GM12864 (cell line): Measurements from ENCODE around the gene MGAT5.

Experiments used
- DNase-seq: peaks from one replicate; pipeline ENCODE4 v3.0.0-alpha.2; 2011; ENCODE audit warnings: low read depth
- H3K4me3 ChIP-seq: 2 replicates; pipeline ENCODE4 v1.5.1; 2011; ENCODE audit warnings: mild to moderate bottlenecking, low read depth, low read length, control low read depth
- CTCF ChIP-seq: IDR thresholded peaks from 2 replicates; pipeline ENCODE4 v1.5.1; 2011; ENCODE audit warnings: low read depth, mild to moderate bottlenecking, moderate library complexity, low read length, control low read depth, inconsistent platforms; ENCODE audit errors: missing control alignments

Gene MGAT5

DNA sequence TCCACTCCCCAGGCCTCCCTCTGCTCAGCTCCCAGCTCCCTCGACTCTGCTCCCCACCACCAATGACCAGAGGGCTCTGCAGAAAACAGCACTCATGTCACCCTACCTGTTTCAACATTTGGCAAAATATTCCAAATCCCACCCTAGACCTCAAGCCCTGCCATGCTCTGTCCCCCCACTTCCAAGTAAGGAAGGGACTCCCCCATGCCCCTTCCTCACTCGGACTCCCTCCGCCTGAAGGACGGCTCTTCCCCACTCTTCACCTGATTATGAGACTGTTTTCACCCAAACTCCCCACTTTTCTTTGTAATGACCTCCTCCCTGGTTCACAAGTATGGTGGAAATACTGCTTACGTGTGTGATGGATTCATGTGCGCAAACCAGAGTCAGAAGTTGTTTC is 208.4 kb downstream of the MGAT5 start:
- no peak for TF ChIP-seq CTCF
- no peak overlapping the region for H3K4me3 ChIP-seq
- no peak for DNase-seq

- no peak for DNase-seq
- no peak for TF ChIP-seq CTCF
- H3K4me3 ChIP-seq, result no peak overlapping the region
These were observed 209.2 kb downstream of the MGAT5 start for GRCh38 chr2:134462791-134463698.

GRCh38 chr2:134463699-134464022 is 209.8 kb downstream of the MGAT5 start:
- H3K4me3 ChIP-seq, result no peak overlapping the region
- no peak for DNase-seq
- TF ChIP-seq CTCF, result no peak

- no peak for TF ChIP-seq CTCF
- H3K4me3 ChIP-seq, result no peak overlapping the region
- DNase-seq, result no peak
These were observed 211.6 kb downstream of the MGAT5 start for GRCh38 chr2:134465228-134466105.

DNA sequence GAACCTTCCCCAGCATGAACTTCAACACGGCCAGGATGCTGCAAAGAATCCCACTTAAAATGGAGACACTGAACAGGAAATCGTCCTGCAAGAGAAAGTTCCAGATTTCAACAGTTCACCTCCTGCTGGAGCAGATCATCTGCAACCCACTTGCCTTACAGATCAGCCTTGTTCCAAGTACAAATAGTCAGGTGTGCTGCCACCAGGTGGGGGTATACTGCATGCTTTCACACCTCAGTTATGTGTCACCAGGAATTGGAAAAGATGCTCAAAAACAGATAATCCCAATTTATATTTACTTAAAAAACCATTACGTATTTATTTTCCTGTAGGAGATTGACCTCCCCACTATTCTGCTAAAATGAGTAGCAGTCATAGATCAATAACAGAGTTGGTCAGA is 212.3 kb downstream of the MGAT5 start:
- peak; percentile 12 for DNase-seq
- peak; percentile 43 for TF ChIP-seq CTCF
- H3K4me3 ChIP-seq, result no peak overlapping the region

GRCh38 chr2:134468164-134468563 is 214.3 kb downstream of the MGAT5 start:
- H3K4me3 ChIP-seq, result no peak overlapping the region
- no peak for TF ChIP-seq CTCF
- no peak for DNase-seq

GRCh38 chr2:134468776-134469175 is 214.9 kb downstream of the MGAT5 start:
- no peak overlapping the region for H3K4me3 ChIP-seq
- no peak for DNase-seq
- no peak for TF ChIP-seq CTCF
